HEK293T (cell line): ENCODE data around the gene ARF1.

ENCODE experiments used
- ARNT ChIP-seq: fragments of 450-650 bp; IDR thresholded peaks from 2 replicates; pipeline ENCODE4 v1.6.1; 2017; ENCODE audit warnings: mild to moderate bottlenecking
- BHLHE40 ChIP-seq: fragments of 450-650 bp; IDR thresholded peaks from 2 replicates; pipeline ENCODE4 v1.6.1; 2016; ENCODE audit warnings: mild to moderate bottlenecking, moderate library complexity, borderline replicate concordance
- CTBP1 ChIP-seq: fragments of 450-650 bp; IDR thresholded peaks from 2 replicates; pipeline ENCODE4 v1.6.1; 2016; ENCODE audit warnings: borderline replicate concordance
- ELF4 ChIP-seq: fragments of 450-650 bp; IDR thresholded peaks from 2 replicates; pipeline ENCODE4 v1.6.1; 2017; ENCODE audit warnings: antibody characterized with exemption
- FOXA1 ChIP-seq: fragments of 450-650 bp; IDR thresholded peaks from 2 replicates; pipeline ENCODE4 v1.6.1; 2016; ENCODE audit warnings: mild to moderate bottlenecking
- HDGF ChIP-seq: fragments of 450-650 bp; IDR thresholded peaks from 2 replicates; pipeline ENCODE4 v1.6.1; 2017; ENCODE audit warnings: antibody characterized with exemption, borderline replicate concordance
- PKNOX1 ChIP-seq: fragments of 450-650 bp; IDR thresholded peaks from 2 replicates; pipeline ENCODE4 v1.6.1; 2016
- SP1 ChIP-seq: fragments of 450-650 bp; IDR thresholded peaks from 2 replicates; pipeline ENCODE4 v1.6.1; 2017
- SUZ12 ChIP-seq: fragments of 450-650 bp; IDR thresholded peaks from 2 replicates; pipeline ENCODE4 v1.6.1; 2016; ENCODE audit warnings: mild to moderate bottlenecking

- TF ChIP-seq ARNT (no peak), BHLHE40 (no peak), HDGF (no peak), CTBP1 (no peak), SP1 (no peak), ELF4 (no peak), FOXA1 (no peak), PKNOX1 (no peak), SUZ12 (no peak)
These were observed 44.0 kb upstream of the ARF1 start for GRCh38 chr1:228038387-228039005.
